SJCRH30 (cell line): ENCODE measurements around the gene RFX5. TPM values are rescaled to one million over a fixed set of nuclear protein-coding genes. Genes with fewer than 3 reads are reported as not detected.

Experiments
- total RNA-seq: library from RNA; depleted of rRNA; stranded (reverse); fragments of >200 nt; shearing (Covaris generic); gene quantifications from 2 replicates; pipeline ENCODE4 v1.2.3, GENCODE V29; 2014; rRNA removed

The RFX5 gene
- total RNA-seq, 1 experiment from 2014 or later: 33.2 TPM

Other genes with a start within 250 kb of the RFX5 start
- gene SEMA6C, start 200.6 kb downstream of the RFX5 start, total RNA-seq: 11.2 and 12.5 TPM in 2 replicates
- not detected in 2 replicates for gene TNFAIP8L2, start 190.6 kb downstream of the RFX5 start, total RNA-seq
- gene LYSMD1, start 181.3 kb downstream of the RFX5 start, total RNA-seq: 13.4 and 15.8 TPM in 2 replicates
- 48.9 and 57.8 TPM in 2 replicates for gene SCNM1, start 181.1 kb downstream of the RFX5 start, total RNA-seq
- gene TMOD4, start 171.3 kb downstream of the RFX5 start, total RNA-seq: not detected in 2 replicates
- gene VPS72, start 157.1 kb downstream of the RFX5 start, total RNA-seq: 49.4 and 55.2 TPM in 2 replicates
- gene PIP5K1A, start 148.7 kb downstream of the RFX5 start, total RNA-seq: 85.0 and 99.3 TPM in 2 replicates
- gene PSMD4, start 92.5 kb downstream of the RFX5 start, total RNA-seq: 130 and 132 TPM in 2 replicates
- 16.1 and 17.6 TPM in 2 replicates for gene ZNF687, start 65.0 kb downstream of the RFX5 start, total RNA-seq
- gene PI4KB, start 19.8 kb downstream of the RFX5 start, total RNA-seq: 29.4 and 32.3 TPM in 2 replicates
- 10.4 and 11.8 TPM in 2 replicates for gene SELENBP1, start 25.5 kb upstream of the RFX5 start, total RNA-seq
- gene PSMB4, start 52.3 kb upstream of the RFX5 start, total RNA-seq: 355 and 363 TPM in 2 replicates
- 32.1 and 39.5 TPM in 2 replicates for gene POGZ, start 112.2 kb upstream of the RFX5 start, total RNA-seq
- 1.2 TPM in 2 replicates for gene CGN, start 164.1 kb upstream of the RFX5 start, total RNA-seq
- gene TUFT1, start 193.1 kb upstream of the RFX5 start, total RNA-seq: 8.1 and 8.3 TPM in 2 replicates